HG03558 (cell line): ENCODE data around the gene ARAP1.
A peak's percentile ranks its signal among the peaks of the same experiment; 100 is the strongest.

ENCODE experiments used
- ATAC-seq: cut with Tn5 transposase; IDR thresholded peaks from one replicate; pipeline ENCODE4 v1.9.1; 2021; ENCODE audit warnings: moderate number of reproducible peaks; ENCODE audit not compliant: unreplicated experiment; ENCODE audit errors: extremely low read depth

The ARAP1 gene

DNA sequence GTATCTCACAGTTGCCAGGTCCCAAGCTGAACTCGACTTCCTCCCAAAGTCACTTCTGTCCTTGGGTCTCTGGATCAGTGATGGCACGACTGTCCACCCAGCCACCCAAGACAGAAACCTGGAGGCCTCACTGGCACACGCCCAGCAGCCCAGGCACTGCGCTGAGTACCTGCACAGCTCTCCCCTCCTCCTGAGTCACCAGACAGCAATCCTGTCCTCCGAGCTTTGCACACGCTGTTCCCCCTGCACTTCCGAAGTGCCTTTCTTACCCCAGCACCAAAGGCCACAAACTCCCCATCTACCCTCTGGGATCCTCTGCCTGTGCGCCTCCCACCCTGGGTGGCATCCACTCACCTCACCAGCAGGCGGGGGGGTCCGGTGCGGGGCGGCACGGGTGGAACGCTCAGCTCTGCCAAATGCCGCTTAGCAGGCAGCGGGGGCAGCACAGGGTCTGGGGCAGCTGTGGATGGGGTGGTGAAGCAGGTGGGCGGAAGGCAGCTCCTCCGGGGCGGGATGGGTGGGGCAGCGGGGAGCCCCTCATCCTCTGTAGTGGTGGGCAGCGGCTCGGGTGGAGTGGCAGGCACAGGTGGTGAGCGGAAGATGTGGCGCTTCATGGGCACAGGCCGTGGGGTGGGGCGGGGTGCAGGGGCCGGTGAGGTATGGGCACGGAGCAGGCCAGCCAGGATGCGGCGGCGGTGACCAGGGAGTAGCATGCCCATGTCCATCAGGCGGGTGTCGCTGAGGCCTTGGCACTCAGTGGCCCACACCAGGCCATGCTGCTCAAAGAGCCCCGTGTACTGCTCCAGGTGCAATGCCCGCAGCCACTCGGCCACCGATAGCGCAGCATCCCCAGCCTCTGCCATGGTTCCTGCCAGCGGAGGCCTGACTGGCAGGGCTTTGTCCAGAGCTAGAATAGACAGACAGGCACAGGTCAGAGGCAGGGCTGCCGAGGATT lies 25.7 kb downstream of the ARAP1 start:
- ATAC-seq = no peak

DNA sequence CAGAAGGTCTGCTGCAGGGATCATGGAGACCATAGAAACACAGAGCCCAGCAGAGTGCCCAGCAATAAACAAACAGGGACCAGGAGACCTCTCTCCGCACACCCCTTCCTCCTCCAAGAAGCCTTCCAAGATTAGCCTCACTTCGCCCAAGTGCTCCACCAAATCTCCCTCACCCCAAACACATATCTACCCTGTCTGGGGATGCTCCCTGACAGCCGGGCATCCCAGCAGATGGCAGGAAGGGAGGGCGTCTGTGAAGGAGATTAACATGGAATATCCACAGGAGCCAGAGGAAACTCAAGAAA lies 26.5 kb downstream of the ARAP1 start:
- no peak for ATAC-seq

DNA sequence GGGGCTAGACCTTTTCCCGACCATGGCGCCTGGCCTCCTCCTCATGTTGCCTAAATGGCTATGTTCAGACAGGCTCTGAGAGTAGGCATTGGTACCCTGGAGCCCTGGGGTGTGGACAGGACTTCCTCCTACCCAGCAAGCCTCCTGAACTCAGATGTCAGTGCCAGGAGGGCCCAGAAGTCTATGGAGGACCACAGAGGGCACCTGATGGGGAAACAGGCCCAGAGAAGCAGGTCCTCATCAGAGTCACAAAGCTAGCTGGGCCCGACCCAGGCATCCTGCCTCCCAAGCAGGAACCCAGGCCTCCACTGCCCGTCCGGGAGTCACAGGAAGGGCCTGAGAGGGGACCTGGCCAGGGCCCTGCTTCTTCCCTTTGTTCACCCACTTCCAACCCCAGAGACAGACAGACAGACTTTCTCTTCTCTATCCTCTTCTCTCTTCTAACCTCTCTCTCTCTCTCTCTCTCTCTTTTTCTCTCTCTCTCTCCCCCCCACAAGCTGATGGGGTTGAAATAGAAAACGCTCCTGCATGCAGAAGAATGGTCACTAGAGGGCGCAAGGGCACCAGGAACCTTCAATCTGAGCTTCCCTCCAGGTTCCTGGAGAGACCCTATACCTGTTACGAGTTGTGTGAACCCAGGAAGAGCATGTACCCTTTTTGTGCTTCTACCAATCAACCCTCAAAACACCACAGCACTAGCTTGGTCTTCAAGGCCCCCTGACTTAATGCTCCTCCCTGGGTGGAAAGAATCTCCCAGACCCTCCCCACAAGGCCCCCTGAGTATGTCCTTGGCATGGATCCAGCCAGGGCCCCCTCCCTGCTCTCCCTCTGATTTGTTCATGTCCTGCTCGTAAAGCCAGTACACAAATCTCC lies 27.1 kb downstream of the ARAP1 start:
- no peak for ATAC-seq

DNA sequence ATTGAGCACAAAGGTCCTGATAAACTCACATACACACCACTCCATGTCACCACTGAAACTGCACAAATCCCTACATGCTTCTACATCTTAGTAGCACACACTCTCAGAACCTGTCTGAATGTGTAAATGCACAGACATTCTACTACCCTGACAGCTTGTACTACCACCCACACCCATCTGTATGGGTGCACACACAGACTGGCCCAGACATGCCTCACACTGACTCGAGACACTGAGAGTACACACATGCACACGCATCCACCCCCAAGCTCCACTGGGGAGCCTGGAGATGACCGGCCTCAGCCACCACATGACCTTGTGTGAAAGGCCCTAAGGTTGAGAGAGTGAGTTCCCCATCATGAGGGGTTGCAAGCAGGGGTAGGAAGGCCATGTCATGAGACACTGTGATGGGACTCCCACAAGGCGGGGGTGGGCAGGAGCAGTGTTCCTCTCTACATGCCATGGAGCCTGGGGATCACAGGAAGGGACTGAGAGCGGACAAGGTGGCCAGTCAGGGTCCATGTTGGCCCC lies 28.1 kb downstream of the ARAP1 start:
- no peak for ATAC-seq

DNA sequence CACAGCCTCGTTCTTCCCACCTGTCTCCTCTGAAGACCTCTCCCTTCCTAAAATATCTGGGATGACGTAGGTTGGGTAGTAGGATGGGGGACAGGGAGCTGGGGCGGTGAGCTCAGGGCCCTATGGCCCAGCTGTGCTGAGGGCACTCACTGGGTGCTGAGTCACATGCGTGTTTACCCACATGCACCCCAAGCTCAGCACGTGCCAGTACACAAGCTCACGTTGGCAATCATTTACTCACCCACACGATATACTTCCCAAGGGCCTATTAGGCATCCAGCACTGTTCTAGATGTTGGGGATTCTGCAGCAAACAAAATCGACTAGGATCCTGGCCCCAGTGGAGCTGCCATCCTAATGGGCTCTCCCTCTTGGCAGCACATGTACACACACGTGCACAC lies 28.7 kb downstream of the ARAP1 start:
- ATAC-seq = no peak

DNA sequence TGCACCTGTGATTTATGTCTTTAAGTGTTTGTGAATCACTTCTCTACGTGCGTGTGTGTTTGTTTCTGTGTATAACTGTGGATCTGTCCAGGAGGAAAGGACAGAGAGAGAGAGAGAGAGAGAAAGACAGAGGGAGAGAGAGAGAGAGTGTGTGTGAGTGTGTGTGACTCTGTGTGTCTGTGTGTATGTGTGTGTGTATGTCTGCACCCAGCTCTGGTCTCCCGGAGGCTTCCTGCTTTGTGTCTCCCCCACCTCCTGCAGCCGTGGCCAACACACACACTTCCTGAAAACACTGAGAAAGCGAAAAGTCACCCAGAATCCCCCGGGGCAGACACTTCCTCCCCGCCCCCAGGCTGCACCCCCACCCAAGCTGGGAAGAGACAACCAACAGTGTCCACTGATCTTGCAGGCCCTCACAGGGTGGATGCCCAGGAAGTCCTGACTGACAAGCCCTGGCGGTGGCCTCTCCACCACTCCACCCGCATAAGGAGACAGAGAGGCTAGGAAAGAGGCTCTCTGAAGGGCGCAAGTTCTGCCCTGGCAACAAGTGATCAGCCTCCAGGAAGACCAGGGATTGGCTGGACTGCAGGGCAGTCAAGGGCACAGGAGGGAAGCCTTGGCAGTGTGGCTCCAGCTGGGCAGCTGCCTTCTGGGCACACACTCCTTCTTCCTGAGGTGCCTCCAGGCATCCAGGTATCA lies 30.0 kb downstream of the ARAP1 start:
- ATAC-seq = peak; percentile 63

DNA sequence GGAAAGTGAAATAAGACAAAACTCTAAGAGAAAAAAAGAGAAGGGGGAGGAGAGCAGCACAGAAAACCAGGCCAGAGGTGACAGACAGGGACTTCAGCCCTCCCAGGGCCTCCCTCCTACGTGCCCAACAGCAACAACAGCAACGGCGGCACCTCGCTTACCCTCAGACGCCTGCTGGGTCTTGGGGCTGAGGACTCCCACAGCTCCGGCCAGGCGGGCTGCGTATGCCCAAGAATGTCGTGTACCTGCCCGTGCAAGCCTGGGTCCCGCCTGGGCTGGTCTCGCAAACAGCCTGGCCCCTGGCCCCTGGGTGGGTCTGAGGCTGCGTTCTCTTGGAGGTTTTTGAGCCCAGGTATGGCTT lies 30.5 kb downstream of the ARAP1 start:
- ATAC-seq = no peak

DNA sequence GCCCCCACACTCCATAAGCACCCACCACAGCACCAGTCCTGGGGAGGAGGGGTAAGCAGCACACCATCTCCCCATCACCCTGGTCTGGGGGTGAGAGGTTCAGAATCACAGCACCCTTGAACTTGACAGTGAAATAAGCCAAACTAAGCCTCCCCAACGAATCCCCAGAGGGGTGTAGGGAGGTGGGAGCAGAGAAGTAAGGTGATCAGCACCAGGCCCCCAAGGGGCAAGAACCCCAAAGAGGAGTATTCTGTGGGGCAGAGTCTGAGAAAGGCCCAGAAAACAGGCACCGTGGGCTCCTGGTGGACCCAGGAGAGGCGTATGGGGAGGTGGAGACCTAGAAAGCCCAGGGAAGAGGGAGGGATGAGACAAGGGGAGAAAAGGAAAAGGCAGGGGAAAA lies 30.9 kb downstream of the ARAP1 start:
- no peak for ATAC-seq

DNA sequence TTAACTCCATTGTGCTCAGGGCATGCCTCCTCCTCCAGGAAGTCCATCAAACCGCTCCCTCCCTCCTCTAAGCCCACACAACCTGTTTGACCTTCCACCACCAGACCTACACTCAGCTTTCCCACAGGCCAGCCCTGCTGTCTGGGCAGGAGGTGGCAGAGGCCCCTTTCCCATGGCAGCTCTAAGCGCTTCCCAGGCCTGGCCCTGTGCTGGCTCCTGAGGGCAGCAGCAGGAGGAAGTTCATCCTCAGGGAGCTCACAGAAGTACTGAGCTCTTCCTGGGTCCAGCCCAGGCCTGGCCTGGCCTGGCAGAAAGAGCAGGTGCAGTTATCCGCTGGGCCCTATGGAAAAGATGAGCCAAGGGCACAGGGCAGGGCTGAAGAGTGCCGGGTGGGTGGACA lies 31.4 kb downstream of the ARAP1 start:
- ATAC-seq = no peak

DNA sequence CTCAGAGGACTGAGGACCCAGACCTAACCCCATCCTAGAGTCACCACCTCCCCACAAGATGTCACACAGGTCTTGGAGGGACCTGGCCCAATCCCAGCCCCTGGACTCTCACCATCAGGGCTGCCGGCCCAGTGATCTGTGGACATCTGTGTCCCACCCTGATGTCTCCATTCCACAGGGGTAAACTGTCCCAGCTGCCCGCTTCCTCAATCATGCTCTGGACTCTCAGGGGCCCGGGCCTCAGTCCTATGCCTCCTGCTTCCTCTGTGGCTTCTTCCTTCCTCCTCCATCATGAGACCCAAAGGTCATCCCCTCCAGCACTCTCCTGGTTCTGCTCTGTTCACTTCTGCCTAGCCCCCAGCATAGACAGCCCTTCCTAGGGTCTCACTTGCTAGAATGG lies 32.2 kb downstream of the ARAP1 start:
- ATAC-seq = no peak

DNA sequence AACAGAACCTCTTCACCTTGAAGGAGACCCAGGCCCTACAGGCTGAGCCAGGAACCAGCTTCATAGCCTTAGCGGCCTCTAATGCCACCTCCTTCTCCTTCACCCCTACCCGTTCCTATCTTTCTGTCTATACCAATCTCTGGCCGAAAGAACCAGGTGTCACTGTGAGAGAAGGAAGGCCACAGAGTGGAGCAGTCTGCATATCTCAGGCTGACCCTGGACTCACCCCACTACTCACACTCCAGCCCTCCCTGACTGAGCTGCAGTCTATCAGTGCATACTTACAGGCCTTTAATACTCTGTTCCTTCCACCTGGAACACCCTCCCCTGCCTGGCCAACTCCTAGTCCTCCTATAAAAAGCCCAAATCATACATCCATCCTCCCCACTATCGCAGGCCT lies 32.7 kb downstream of the ARAP1 start:
- ATAC-seq = no peak

DNA sequence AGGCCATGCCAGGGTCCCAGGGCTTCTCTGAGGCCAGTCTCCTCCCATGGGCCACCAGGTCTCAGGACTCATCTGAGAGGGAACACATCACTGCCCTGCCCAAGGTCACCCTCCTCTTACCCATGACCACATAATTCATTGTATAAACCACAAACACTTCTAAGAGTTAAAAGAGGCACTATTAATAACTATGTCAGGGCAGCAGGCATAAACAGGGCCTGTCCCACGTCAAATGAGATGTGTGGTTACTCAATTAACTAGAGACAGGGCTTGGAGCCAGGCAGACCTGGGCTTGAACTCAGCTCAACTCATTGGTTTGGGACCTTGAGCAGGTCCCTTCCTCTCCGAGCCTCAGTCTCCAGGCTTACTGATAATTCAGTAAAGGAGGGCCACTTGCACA lies 33.1 kb downstream of the ARAP1 start:
- no peak for ATAC-seq

DNA sequence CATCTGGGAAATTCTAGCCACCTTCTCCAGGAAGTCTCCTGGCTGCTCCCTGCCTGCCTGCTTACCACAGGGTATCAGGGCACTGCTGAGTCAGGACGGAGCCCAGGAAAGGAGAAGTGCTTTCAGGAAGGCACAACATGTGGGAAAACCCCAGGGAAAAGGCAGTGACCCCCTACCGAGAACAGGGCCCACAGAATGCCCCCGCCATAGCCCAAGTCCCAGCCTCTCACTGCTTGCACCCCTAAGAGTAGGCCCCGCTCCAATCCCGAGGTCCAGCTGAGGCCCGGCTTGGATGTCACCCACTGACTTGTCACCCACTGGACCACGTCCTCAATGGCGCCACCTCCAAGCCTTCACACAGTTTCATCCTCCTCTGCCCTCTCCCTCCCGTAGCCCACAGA lies 34.1 kb downstream of the ARAP1 start:
- no peak for ATAC-seq

DNA sequence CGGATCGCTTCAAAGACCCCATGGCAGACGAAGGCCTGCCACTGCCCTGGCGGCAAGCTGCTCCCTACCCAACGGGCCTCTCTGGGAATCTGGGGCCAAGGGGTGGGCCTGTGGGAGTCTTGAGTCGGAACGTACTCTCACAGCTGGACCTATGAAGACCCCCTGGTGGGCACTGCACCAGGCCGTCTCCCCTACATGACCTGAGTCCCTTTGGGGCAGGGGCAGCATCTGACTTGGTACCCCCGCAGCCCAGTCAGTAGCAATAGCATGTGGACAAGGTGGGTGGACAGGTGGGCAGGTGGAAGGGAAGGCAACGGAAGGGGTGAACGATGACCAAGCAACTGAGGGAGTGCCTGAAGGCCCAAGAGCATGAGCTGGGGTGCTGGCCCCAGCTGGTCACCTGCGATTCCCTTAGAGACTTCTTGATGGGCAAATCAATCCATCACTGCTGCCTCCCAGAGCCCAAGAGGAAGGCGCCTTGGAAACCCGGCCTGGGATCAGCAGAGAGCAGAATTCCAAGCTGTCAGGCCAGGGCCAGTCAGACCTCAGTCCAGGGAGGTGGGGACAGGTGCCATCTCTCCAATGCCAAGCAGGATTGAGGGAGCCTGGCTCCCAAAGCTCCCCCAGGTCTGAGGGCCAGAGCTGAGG lies 35.3 kb downstream of the ARAP1 start:
- no peak for ATAC-seq

DNA sequence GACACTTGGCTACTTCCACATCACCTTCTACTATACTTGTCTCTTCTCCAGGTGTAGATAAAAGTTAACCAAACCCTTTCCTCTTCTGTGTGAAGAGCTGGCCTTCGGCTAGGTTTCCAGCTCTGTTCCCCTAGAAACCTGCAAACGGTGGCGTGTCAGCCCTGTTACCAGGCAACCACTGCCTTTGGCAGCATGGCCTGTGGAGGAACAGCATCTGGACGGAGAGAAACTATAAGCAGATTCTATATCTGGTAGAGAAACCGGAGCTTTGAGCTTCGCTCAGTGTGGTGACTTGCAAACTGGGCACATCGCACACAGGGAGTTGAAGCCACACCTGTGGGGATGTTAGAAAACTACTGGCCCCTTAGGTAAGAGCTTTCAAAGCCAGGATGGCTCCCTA lies 35.9 kb downstream of the ARAP1 start:
- no peak for ATAC-seq

DNA sequence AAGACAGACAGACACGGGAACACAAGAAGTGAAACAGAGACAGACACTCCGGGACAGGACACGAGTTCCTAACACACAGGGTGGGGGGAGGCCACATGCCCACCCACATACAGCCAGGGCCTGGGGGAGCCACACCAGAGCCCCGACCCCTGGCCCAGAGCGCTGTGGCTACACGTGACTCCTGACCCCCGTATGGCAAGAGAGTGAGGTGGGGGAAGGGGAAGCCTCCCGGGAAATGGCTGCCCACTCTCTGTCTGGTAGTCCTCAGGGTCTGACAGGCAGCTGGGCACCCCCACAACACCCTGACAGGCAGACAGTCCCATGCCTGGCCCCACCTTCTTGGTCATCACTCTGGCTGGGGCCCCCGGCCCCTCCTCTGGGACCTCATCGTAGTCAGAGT lies 39.4 kb downstream of the ARAP1 start:
- ATAC-seq = no peak

DNA sequence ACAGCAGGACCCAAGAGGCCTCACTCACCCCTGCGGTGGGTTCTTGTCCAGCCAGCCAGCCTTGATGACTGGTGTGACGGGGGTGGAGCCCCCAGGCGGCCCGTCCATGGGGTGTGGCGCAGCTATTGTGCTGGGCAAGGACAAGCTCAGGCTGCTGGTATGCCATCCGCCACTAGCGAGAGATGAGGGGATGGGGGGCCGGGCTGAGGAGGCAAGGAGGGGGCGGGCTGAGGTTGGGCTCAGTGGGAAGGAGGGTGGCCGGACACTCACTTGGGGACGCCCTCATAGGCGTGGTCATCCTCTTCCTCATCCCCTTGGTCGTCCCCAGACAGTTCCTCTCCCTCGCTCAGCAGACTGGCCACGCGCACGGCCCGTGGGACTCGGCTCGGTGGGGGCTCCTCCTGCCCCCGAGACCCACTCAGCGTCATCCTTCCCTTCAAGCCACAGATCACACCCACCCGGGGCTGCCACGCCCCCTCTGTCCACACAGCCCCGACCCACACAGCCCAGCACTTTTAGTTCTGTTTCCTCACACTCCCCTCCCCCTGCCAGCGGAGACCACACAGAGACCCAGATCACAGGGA lies 39.9 kb downstream of the ARAP1 start:
- no peak for ATAC-seq

DNA sequence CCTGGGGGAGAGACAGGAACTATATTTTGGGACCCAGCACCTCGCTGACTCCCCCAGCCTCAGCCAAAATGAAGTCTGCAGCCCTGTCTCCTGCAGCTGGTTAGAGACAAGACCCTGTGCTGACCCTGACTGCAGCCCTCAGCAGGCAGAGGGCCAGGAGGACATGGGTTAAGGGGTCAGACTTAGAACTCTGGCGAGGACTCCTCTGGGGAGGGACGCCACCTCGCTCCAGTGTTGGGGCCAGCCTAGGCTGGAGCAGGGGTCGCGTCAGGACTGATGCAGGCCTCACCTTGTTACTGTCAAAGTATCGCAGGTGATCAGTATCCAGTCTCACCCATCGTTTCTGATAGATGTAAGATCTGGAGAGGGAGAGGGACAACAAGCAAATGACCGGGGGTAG lies 41.1 kb downstream of the ARAP1 start:
- ATAC-seq = no peak

DNA sequence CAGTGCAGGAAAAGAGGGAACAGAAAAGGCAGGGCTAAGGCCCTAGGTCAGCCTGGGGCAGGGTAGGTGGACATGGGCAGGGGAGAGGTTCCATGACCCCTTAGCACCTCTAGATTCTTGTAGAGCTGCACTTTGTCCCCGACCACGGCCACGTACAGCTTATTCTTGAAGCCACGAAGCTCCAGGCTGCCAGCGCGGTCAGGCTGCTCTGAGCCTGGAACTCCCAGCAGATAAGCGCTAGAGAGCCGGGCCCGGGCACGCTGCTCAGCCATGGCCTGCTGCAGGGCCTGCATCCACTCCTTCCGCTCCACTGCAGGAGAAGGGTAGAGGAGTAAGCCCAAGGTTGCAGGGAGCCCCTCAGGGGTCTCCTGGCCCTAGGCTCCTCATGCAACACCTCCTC lies 41.9 kb downstream of the ARAP1 start:
- ATAC-seq = no peak
